ENCODE results near the gene KCTD3.

DNA sequence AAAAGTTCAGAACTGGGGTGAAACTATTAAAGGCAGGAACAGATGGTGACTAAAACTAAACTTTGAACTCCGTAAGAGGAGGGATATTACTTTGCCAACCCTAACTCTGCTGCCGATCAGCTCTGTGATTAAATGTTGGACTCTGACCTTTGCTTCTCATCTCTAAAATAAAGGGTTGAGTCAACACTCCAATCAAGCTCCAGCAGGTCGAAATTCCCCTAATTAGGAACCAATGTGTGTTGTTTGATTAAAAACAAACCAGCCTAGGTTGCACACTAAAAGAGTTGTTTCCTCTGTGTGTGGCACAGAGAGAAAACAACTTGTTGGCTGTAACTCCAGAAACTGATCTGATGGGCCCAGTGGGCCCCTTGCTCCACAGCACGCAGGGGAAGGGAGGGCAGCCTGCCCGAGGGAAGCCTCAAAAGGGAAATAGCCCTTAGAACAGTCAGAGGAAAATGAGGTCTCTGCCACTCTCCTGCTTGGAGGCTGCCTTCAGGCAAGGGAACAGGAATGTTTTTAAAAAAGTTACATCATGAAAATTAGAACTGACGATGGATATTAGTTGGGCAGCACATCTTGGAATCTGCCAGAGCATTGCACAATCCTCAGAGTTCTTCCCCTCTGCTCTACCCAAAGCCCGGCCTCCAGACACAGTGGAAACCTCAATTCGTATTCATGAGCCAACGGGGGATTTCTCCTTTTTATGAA lies 69.3 kb downstream of the KCTD3 start:
- TF ChIP-seq CTCF (IDR thresholded peaks at IDR 0.05; ENCODE audit: poor library complexity) (no peak), EZH2 (IDR thresholded peaks at IDR 0.05; ENCODE audit: borderline replicate concordance) (no peak), EZH2phosphoT487 (IDR thresholded peaks at IDR 0.05; ENCODE audit: low read depth, severe bottlenecking, unreplicated experiment) (no peak)
